Measurements from ENCODE around the gene MR1. TPM values are rescaled to one million over a fixed set of nuclear protein-coding genes. Genes with fewer than 3 reads are reported as not detected.
A peak's percentile ranks its signal among the peaks of the same experiment; 100 is the strongest.

Gene MR1
- total and polyA plus RNA-seq, 9 of the 15 experiments (the other 6 are each of a cell fraction or from before 2014, with no cell fraction given) = 9.7 to 21.7 (median 15.6) TPM

- TF ChIP-seq KLF16 (IDR thresholded peaks at IDR 0.05) = no peak
- peak; percentile 90 for TF ChIP-seq MGA (IDR thresholded peaks at IDR 0.05)
- no peak; the same call in 1 of the 2 replicates for TF ChIP-seq KAT7 (CRISPR knock-in tag; IDR thresholded peaks at IDR 0.05; ENCODE audit: borderline replicate concordance)
- TF ChIP-seq ARNT (IDR thresholded peaks at IDR 0.05) = 0 out of 4 replicates have a peak, but pooled peaks of 1 of the 2 experiments have one; percentile 26
- TF ChIP-seq FOXK2 (conservative IDR thresholded peaks at IDR 0.05 in 1 of 2, IDR thresholded peaks at IDR 0.05 in 1 of 2; ENCODE audit: low read depth in 2 of 2) = peak; percentile 45 to 48; a peak in 2 of 4 replicates
- 0 out of 2 replicates have a peak, but pooled peaks have one; percentile 25 for TF ChIP-seq ZKSCAN8 (CRISPR knock-in tag; IDR thresholded peaks at IDR 0.05)
- peak; percentile 95 for TF ChIP-seq ZNF766 (CRISPR knock-in tag; conservative IDR thresholded peaks at IDR 0.05)
- TF ChIP-seq PHF20 (IDR thresholded peaks at IDR 0.05; ENCODE audit: partially characterized antibody) = peak; percentile 58
- TF ChIP-seq ZNF444 (CRISPR knock-in tag; IDR thresholded peaks at IDR 0.05) = 0 out of 2 replicates have a peak, but pooled peaks have one; percentile 35
- TF ChIP-seq NR1H2 (CRISPR knock-in tag; IDR thresholded peaks at IDR 0.05) = peak; percentile 33; the same call in 1 of the 2 replicates
- peak; percentile 61 for TF ChIP-seq KLF13 (tag; IDR thresholded peaks at IDR 0.05; ENCODE audit: borderline replicate concordance, low read depth)
- no peak for TF ChIP-seq U2AF2 (optimal IDR thresholded peaks at IDR 0.05; ENCODE audit: low read depth, low read length)
- TF ChIP-seq E2F6 (IDR thresholded peaks at IDR 0.05; ENCODE audit: borderline replicate concordance in 1 of 2, extremely low read depth in 1 of 2, insufficient read depth in 1 of 2, insufficient read length in 1 of 2, low read depth in 1 of 2, low read length in 1 of 2, poor library complexity in 1 of 2, severe bottlenecking in 1 of 2) = peak; percentile 60 to 64
- TF ChIP-seq ZNF695 (CRISPR knock-in tag; IDR thresholded peaks at IDR 0.05) = peak; percentile 15; the same call in 1 of the 2 replicates
- 0 out of 2 replicates have a peak, but pooled peaks have one; percentile 47 for TF ChIP-seq HEY1 (CRISPR knock-in tag; IDR thresholded peaks at IDR 0.05; ENCODE audit: borderline replicate concordance)
Measured at GRCh38 chr1:181033128-181033798, 520 bp upstream of the MR1 start (continued).
